ENCODE data around the gene BUD13.

Gene BUD13

DNA sequence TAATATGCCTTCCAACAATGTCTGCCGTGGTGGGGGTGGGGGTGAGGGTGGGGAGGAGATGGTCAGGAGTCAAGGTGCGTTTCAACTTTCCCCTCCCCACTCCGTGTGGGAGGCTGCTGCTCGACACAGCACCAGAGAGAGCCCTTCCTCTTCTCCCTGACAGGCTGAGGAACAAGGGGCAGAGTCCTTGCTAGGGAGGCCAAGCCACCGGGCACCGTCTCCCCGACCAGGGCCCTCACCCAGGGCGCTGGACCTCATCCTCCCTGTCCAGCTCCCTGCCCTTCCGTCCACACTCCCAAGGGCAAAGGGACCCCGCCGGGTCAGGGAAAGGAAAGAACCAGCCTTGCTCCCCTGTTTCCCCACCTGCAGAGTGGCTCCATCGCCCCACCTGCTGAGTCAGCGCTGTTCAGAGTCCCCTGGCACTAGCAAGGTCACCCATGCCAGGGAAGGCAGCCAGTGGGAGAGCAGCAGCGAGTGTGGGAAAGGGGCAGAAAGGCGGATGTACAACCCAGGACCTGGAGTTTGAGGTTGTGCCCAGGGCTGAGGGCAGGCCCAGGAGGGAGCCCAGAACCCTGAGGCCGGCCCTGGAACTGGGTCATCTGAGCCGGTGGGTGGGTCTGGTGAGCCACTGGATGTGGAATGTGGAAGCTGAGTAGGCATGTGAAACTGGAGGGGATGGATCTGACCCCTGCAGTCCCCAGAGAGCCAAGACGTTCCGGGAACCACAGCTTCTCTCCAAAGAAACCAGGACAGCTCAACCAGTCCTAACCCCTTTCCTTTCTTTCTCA lies 47.2 kb downstream of the BUD13 start:
- peak in 4 of 10 donors; percentile 31 to 86 (median 46) for DNase-seq
- intact Hi-C loops (cut with DNase I), result no loop called here

DNA sequence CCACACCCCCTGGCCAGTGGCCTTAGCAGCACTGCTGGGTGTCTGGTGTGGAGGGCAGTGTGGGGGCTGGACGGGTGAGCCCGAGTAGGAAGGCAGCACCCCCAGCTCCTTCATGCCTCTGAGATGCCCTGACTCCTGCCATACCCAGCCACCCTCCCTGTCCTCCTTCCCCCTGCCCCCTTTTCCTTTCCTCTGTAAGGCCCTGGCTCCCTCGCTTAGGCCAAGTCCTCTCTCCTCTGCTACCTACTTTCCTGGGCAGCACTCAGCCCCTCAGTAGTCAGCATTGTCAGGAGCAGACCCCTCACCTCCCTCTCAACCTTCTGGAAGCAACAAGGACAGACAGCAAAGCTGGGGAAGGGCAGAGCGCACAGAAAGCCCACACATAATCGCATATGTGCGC lies 48.0 kb downstream of the BUD13 start:
- no peak for DNase-seq
- intact Hi-C loops (cut with DNase I), result no loop called here

DNA sequence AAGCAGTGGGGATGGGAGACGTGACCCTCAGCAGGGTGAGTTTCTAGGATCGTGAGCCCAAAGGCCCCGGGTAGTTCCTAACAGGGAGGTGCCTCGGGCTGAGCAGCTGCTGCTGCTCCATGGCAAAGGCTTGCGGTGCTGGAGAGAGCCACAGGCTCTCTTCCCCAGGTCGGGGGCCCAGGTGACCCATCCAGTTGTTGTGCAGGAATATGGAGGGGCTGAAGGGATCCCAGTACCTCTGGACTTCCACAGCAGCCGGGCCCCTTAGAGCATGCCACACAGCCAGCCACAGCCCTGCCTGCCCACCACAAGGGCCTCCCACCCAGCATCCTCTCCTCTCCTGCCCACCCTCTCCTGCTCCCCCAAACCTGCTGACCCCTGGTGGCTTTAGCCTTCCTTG lies 49.3 kb downstream of the BUD13 start:
- intact Hi-C loops (cut with DNase I), result no loop called here
- no peak for DNase-seq

DNA sequence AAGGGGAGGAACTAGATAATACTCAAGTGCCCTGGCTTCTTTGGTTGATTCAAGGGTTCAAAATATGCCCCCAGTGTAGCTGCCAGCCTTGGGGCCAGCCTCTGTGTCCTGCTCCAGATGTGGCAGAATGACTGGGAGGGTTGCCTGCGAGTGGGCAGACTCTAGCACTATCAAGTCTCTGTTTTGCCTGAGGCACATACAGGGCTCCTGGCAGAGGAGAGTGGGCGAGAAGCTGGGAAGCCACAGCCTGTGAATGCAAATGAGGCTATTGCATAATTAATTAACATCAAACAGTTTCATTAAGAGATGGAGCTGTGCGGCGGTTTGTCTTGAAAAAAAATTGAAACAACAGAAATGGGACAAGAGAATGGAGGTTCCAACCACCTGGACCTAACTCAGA lies 50.8 kb downstream of the BUD13 start:
- intact Hi-C loops (cut with DNase I), result no loop called here
- peak in 7 of 10 donors; percentile 39 to 94 (median 67) for DNase-seq

DNA sequence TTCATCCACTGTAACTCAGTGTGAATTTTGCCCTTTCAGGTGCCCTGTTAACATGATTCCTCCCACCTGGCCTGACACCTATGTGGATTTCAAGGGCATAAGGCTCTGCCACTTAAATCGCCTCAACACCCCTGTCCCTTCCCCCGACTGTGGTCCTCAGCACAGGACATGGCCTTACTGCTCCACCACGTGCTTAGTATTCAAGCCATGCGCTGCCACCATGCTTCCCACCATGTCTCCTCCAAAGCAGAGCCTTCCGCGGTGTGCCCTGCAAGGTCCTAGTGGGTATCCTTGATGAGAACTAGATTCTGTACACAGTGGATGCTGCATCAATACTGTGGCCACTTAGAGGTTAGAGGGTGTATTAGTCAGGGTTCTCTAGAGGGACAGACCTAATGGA lies 51.9 kb downstream of the BUD13 start:
- DNase-seq, result peak in 1 of 10 donors; percentile 44
- intact Hi-C loops (cut with DNase I), result no loop called here

DNA sequence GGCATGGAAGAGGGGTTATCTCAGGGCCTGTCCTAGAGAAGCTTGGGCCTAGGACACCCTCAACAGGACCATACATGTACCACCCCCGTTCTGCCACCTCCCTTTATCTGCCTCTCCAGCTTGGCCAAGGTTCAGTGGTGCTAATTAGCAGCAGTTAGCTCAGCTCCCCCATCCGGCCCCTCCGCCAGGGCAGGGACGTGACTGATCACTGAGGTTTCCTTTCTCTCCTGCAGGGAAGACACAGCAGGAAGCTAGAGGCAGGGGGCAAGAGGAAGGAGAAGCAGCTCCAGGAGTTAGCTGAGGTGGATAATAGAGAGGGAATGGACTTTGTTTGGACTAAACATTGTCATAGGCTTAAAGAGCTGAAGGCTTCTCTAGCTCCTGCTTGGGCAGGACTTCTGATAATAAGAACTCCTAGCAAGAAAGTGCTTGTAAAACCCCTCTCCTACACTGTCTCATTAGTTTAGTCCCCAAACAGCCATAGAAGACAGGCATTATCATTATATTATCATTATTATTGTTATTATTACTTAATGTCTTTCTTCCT lies 53.8 kb downstream of the BUD13 start:
- intact Hi-C loops (cut with DNase I), result no loop called here
- peak in 1 of 10 donors; percentile 20 for DNase-seq

DNA sequence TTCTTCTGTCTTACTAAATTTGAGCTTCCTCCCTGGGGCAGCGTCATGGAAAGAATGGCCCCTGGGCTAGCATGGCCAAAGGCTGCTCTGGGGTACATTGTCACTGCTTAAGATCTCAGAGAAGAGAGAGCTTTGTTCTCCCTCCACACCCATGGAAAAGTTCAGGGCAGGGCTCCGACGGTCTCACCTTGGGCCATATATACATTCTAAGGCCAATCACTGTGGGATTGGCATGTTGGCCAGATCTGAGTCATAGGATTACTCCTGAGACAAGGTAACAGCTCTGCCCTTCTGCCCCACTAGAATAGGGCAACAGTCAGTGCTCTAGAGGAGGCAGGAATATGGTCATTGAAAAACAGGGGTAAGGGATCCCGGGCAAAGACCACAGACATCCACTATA lies 56.2 kb downstream of the BUD13 start:
- peak in 1 of 10 donors; percentile 19 for DNase-seq
- intact Hi-C loops (cut with DNase I), result no loop called here

DNA sequence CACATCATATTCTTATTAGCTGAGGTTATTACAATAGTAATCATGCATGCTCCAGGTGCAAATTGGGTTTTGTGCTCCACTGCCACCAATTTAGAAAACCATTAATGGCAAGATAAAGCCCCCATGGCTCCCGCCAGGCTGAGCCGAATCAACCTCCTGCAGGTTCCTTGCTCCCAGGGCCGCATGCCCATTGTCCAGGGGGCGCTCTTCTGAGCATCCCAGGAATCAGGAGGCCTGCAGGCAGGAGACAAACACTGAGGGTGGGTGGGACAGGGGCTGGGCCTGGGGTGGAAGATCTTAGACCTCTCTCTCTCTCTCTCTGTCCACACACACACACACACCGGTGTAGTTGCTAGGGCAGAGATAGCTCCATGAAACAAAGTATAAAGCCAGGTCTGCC lies 57.4 kb downstream of the BUD13 start:
- no peak for DNase-seq
- intact Hi-C loops (cut with DNase I), result no loop called here

DNA sequence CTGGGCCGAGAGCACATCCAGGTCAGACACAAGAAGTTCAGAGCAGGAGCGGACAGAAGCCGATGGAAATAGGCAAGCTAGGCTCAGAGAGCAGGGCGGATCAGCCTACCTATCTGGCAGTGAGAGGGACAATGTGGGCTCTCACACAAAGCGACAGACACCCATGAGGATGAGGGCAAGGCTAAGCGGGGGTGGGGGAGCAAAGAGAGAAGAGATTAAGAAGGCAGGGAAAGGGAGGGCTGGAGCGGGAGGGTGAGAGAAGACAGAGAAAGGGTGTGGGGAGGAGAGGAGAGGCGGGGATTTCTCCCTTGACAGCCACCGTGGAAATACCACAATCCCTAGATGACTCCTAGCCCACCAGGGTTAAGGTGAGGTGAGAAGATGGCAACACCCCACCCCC lies 57.9 kb downstream of the BUD13 start:
- DNase-seq, result no peak
- intact Hi-C loops (cut with DNase I), result no loop called here

DNA sequence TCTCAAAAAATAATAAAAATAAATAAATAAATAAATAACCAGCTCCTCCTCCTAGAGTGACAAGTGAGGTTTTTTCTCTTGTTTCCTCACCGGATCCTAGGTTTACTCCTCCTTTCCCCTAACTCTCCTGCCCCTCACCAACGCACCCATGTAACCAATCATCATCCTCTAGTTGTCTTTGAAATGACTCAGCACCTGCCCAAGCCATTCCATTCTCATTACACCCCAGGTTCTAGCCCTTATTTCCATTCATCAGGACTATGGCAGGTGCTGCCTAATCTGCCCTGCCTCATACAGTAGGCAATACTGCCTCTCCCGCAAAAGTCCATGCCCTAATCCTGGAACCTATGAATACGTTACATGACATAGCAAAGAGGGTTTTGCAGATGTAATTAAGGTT lies 60.4 kb downstream of the BUD13 start:
- DNase-seq, result no peak
- intact Hi-C loops (cut with DNase I), result no loop called here

DNA sequence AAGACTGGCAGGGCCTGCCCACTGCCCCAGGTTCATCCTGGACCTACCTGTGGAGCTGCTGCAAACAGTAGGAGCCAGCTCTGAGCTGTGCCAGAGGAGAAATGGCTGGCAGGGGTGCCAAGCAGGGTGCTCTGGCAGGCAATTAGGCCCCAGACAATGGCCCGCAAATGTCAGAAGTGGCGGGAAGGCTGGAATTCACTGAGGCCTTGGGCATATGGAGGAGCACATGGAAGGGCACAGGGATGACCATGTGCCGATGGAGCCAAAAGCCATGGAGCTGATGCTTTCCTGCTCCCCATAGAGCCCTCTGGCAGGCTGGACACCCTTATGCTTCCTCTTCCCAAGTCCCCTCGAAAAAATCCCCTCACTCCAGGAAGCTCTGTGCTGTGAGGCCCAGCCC lies 62.0 kb downstream of the BUD13 start:
- intact Hi-C loops (cut with DNase I), result no loop called here
- DNase-seq, result no peak

DNA sequence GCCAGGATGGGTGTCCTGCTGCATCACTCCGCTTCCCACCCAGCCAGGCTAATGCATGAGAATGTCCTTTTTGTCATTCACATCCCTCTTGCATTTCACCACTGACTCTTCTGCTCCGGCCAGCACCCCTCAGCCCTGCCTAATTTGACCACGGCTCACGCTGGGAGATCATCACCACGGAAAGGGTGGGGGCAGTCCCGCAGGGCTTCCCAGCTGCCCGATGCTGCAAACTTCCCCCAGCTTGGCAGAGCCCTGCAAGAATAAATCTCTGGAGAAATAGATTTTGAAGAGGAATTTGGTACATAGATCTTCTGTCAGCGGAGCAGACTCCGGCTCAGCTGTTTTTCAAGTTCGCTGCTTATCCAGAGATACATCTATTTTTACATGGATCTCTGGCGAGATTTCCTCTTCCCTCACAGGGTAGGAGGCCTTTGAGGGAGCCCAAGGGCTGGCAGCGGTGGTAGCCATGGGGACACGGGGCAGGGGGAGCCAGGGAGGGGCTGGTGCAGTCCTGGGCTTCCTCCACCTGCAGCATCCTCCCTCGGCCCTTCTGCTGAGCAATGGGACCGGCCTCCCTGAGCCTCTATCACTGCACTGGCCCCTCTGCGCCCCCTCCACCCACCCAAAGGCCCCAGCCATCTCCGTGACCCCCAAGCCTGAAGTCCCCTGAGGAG lies 62.6 kb downstream of the BUD13 start:
- intact Hi-C loops (cut with DNase I), result no loop called here
- DNase-seq, result peak in 2 of 10 donors; percentile 83 to 88

DNA sequence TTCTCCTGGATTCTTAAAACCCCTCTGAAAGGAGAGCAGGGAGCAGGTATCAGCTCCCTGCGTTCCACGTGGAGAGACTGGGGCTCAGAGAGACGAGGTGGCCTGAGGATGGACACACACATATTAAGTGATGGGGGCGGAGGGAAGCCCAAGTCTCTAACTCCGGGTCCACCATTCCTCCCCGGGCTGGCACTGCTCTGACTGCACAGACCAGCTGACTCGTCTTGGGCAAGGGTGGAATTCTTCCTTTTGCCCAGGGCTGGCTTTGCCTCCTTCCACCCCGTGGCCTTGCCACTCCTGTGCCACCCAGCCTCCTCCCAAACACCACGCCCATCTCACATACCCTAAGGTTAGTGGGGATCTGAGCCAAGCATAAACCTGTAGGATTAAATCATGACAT lies 65.0 kb downstream of the BUD13 start:
- intact Hi-C loops (cut with DNase I), result no loop called here
- peak in 2 of 10 donors; percentile 37 to 61 for DNase-seq

DNA sequence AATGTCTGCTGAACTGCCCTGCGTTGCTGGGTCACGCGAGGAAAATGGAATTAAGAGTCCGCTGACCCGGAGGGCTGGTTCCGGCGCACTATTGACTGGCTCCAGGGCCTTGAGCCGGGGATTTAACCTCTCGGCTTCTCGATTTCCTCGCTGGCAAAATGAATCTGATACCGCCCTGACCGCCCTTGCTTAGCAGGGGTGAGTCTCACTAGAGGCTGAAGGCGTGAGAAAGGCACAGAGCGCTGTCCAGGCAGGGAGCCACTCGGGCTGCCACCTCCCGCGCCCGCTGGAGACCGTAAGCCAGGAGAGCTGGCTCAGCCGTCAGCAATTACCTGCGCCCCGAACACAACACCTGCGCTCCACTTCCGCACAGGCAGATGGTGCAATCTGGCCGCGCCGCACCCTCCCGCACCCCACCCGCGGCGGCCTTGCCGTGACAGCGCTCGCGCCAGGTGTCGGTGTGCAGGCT lies 65.6 kb downstream of the BUD13 start:
- intact Hi-C loops (cut with DNase I), result no loop called here
- DNase-seq, result peak in 2 of 10 donors; percentile 70 to 77

DNA sequence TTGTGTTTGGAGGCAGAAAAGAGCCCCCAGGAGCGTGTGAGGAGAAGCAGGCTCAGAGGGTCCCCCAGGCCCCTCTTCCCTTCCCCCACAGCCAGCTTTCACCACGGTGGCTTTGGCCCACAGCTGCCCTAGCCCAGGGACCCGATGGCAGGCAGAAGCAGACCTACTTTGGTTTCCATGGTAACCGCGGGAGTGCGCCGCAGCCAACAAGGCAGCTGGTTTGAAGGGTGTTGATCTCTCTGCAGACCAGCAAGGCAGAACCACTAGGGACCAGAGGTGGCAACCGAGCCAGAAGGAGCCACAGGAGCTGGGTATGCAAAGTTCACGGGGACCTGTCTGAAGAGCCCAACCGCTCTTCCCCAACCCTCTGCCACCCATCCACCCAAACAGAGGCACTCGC lies 69.4 kb downstream of the BUD13 start:
- intact Hi-C loops (cut with DNase I), result no loop called here
- DNase-seq, result peak; percentile 37 to 95 (median 71)

DNA sequence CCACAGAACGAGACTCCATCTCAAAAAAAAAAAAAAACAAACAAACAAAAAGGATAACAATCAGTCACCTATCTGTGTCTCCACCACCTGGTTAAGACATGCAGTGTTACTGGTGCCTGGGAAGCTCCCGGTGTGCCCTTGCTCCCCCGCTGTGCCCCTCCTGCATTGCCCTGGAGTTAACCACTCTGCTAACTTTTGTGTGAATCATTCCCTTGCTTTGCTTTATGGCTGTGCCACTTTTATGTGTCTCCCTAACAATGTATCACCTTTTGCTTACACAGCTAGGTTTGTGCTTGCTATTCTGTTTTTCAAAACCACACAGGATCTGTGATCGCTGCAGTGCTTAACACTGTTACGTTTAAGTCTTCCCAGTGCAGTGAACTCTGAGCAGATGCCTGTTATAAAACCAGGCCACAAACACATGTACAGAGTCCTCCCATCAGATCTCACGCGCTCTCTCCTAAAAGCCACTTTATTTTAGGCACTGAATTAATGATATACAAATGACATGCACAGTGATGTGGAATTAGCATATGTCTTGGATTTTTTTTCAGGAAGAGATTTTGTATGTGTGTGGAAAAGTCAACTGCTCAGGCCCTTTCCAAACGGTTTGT lies 69.9 kb downstream of the BUD13 start:
- peak in 1 of 10 donors; percentile 16 for DNase-seq

DNA sequence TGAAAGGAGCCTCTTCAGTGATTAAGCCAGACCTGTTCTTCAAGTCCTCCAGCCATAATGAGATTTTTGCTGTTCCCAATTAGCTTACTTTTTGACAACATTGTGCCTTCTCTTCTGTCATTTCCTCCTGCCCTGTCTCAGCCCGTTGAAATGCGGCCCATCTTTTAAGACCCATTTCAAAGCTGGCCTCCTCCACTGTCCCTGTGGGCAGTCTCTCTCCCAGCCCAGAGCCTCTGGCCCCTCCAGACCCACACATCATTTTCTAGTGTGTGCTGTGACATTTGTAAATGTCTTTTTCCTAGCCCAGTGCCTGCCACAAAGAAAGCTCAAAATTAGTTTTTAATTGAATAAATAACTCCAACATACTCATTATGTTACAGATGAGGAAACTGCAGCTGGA lies 70.9 kb downstream of the BUD13 start:
- intact Hi-C loops (cut with DNase I), result no loop called here
- peak in 1 of 10 donors; percentile 13 for DNase-seq

More for the DNA sequence above, 69.9 kb downstream of the BUD13 start:
- intact Hi-C loops (cut with DNase I), result no loop called here

DNA sequence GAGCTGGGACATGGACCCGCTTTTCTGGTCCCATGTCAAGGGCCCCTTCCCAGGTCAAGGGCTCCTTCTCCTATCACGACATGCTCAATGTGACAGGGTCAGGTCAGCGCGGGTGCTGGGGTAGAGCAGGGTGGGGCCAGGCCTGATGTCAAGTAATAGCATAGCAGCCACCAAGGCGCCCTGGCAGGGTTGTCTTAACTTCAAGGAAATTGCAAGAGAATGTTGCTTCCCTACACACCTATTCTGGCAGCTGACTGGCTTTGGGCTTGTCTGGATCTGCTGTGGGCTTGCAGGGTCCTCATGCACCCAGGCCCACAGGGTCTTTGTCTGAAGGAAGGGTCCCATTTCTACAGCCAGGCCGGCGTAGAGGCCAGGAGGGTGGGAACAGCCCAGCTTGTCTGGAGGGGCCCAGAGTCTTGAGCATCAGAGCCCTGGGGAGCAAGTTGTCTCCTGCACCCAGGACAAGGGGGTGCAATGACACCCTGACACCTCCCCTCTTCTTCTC lies 71.4 kb downstream of the BUD13 start:
- DNase-seq, result peak in 1 of 10 donors; percentile 7
- intact Hi-C loops (cut with DNase I), result no loop called here

DNA sequence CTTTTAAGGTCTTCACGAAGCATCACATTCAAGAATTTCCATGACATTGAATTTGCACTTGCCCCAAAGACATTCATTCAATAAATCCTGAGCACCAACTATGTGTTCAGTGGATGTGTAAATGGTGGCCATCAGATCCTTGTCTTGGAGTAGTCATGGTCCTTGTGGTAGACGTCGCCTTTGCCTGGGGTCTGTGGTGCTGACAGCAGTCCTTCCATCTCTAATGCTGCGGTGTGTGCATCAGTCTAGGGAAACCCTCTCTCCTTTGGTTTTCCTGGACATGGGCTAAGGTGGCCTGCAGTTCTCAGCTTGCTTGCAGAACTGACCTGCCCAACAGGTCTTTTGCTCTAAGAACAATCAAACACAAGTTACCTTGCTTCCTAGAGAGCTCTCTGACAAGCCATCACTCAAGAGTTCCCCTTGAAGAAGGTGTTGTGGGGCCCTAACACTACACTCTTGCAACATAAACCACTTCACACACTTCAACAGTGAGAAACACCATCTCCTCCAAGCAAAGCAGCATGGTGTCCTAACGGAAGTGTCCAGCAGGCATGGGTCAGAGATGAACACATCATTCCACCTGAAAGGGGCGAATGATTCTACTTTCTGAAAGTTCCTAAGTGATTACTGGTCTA lies 72.1 kb downstream of the BUD13 start:
- intact Hi-C loops (cut with DNase I), result no loop called here
- DNase-seq, result peak in 1 of 10 donors; percentile 1
